ENCODE measurements around the gene HDAC4.

DNA sequence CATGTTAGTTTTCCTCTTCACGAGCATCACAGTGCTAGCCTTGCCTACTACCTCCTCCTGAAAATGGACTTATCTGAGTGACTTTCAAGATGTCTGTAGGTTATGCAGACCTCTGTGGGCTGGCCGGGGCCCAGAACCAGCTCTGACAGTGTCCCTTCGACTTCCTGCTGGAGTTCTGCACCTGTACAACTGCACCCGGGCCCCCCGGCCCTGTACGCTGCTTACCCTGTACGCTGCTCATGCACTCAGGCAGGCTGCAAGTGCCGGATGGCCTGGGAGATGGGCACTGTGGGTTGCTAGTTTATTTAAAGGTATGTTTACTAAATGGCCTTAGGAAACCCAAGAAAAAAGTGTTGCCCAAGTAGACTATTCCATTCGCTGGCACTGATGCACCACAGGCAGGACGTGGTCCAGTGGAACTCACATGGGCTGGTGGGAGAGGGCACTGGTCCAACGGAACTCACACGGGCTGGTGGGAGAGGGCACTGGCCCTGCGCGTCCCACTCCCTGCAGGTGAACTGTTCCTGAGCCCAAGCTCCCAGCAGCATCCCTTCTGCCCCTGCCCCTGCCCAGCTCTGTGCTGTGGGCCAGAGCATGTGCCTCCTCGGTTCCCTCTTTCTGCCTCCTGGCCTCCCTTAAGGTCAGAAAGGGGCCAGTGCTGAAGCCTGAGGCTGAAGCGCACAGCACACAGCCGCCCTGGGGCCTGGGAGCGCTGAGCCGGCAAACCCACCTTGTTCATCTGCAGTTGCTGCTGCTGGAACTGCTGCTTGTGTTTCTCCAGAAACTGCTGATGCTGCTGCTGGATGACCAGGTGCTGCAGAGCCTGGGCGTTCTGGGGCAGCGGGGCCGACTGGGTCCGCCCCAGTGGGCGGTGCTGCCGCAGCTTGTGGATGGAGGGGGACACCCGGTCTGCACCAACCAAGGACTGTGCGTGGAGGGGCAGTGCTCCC lies 274.8 kb downstream of the HDAC4 start:
- TF ChIP-seq, protein P1, sequence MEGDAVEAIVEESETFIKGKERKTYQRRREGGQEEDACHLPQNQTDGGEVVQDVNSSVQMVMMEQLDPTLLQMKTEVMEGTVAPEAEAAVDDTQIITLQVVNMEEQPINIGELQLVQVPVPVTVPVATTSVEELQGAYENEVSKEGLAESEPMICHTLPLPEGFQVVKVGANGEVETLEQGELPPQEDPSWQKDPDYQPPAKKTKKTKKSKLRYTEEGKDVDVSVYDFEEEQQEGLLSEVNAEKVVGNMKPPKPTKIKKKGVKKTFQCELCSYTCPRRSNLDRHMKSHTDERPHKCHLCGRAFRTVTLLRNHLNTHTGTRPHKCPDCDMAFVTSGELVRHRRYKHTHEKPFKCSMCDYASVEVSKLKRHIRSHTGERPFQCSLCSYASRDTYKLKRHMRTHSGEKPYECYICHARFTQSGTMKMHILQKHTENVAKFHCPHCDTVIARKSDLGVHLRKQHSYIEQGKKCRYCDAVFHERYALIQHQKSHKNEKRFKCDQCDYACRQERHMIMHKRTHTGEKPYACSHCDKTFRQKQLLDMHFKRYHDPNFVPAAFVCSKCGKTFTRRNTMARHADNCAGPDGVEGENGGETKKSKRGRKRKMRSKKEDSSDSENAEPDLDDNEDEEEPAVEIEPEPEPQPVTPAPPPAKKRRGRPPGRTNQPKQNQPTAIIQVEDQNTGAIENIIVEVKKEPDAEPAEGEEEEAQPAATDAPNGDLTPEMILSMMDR (conservative IDR thresholded peaks at IDR 0.05; ENCODE audit: low read length) = no peak
- no peak for TF ChIP-seq EZH2phosphoT487 (IDR thresholded peaks at IDR 0.05; ENCODE audit: borderline replicate concordance)

All from Loucy (cell line).